Osteocyte (in vitro differentiated cells): ENCODE measurements around the gene MICA. TPM values are rescaled to one million over a fixed set of nuclear protein-coding genes. Genes with fewer than 3 reads are reported as not detected.
"Not testable (repeated sequence)": the region's sequence is repeated elsewhere in the genome, so short reads cannot be mapped to it uniquely, and the experiment has no call there.

Source experiments
- DNase-seq: peaks from one replicate; pipeline ENCODE4 v3.0.0; 2021; ENCODE audit warnings: mixed read lengths; ENCODE audit not compliant: unreplicated experiment; ENCODE audit errors: extremely low spot score
- H3K27ac Mint-ChIP-seq: one replicate; pipeline ENCODE4 v1.8.0; 2021; ENCODE audit warnings: mild to moderate bottlenecking, mixed read lengths; ENCODE audit not compliant: unreplicated experiment
- H3K27me3 Mint-ChIP-seq: one replicate; pipeline ENCODE4 v1.8.0; 2021; ENCODE audit warnings: mixed read lengths; ENCODE audit not compliant: unreplicated experiment
- H3K36me3 Mint-ChIP-seq: one replicate; pipeline ENCODE4 v1.8.0; 2021; ENCODE audit warnings: mixed read lengths; ENCODE audit not compliant: unreplicated experiment
- H3K4me1 Mint-ChIP-seq: one replicate; pipeline ENCODE4 v1.8.0; 2021; ENCODE audit warnings: mixed read lengths; ENCODE audit not compliant: unreplicated experiment
- H3K4me3 Mint-ChIP-seq: one replicate; pipeline ENCODE4 v1.8.0; 2021; ENCODE audit warnings: mild to moderate bottlenecking, moderate library complexity, mixed read lengths; ENCODE audit not compliant: unreplicated experiment
- H3K9me3 Mint-ChIP-seq: one replicate; pipeline ENCODE4 v1.8.0; 2021; ENCODE audit warnings: mixed read lengths; ENCODE audit not compliant: unreplicated experiment
- CTCF ChIP-seq: fragments of 200-600 bp; sonication (generic); IDR thresholded peaks from 2 replicates; pipeline ENCODE4 v1.5.0; 2021; ENCODE audit warnings: antibody characterized with exemption, mild to moderate bottlenecking, moderate library complexity
- total RNA-seq: library from RNA; stranded (reverse); gene quantifications from 2 replicates; pipeline ENCODE4 v1.2.1, GENCODE V29; 2021

Gene MICA
- total RNA-seq, 1 donor from 2014 or later, result 33.0 TPM

- peak overlapping the region; percentile 94 for H3K4me3 Mint-ChIP-seq
- peak overlapping the region; percentile 93 for H3K27ac Mint-ChIP-seq
- no peaks in the 10 kb centered on the region for H3K27me3 Mint-ChIP-seq
- no peaks in the 10 kb centered on the region for H3K9me3 Mint-ChIP-seq
- no peaks in the 10 kb centered on the region for H3K36me3 Mint-ChIP-seq
- peaks cover 57% of the 10 kb centered on the region for H3K4me1 Mint-ChIP-seq
- no peak for DNase-seq
- TF ChIP-seq CTCF, result no peak
Measured at GRCh38 chr6:31400467-31401289, 2.7 kb upstream of the MICA start.

- no peaks in the 10 kb centered on the region for H3K27me3 Mint-ChIP-seq
- no peak for TF ChIP-seq CTCF
- no peak for DNase-seq
- H3K9me3 Mint-ChIP-seq, result peaks cover under 1% of the 10 kb centered on the region
- H3K36me3 Mint-ChIP-seq, result no peaks in the 10 kb centered on the region
- peak overlapping the region; percentile 93 for H3K27ac Mint-ChIP-seq
- H3K4me3 Mint-ChIP-seq, result peak overlapping the region; percentile 94
- H3K4me1 Mint-ChIP-seq, result peaks cover 63% of the 10 kb centered on the region
Measured at GRCh38 chr6:31401403-31401802, 2.0 kb upstream of the MICA start.

- Mint-ChIP-seq H3K27ac (peak overlapping the region; percentile 93), H3K27me3 (no peaks in the 10 kb centered on the region), H3K4me1 (peaks cover 63% of the 10 kb centered on the region), H3K4me3 (peak overlapping the region; percentile 94), H3K9me3 (peaks cover 6% of the 10 kb centered on the region), H3K36me3 (peaks cover under 1% of the 10 kb centered on the region)
- no peak for TF ChIP-seq CTCF
- DNase-seq, result no peak
Measured at GRCh38 chr6:31402324-31403282, 792 bp upstream of the MICA start.

GRCh38 chr6:31404061-31404364 is 618 bp downstream of the MICA start:
- H3K36me3 Mint-ChIP-seq, DNase-seq, H3K27me3 Mint-ChIP-seq, H3K9me3 Mint-ChIP-seq: not testable (repeated sequence)
- H3K4me3 Mint-ChIP-seq, result peak overlapping the region; percentile 94
- H3K27ac Mint-ChIP-seq, result peak overlapping the region; percentile 93
- peaks cover 66% of the 10 kb centered on the region for H3K4me1 Mint-ChIP-seq

- no peak for TF ChIP-seq CTCF
- Mint-ChIP-seq H3K27ac (no peak overlapping the region), H3K36me3 (peaks cover 8% of the 10 kb centered on the region), H3K4me1 (peaks cover 55% of the 10 kb centered on the region), H3K4me3 (no peak overlapping the region), H3K27me3 (no peaks in the 10 kb centered on the region), H3K9me3 (peaks cover 6% of the 10 kb centered on the region)
- DNase-seq, result no peak
Measured at GRCh38 chr6:31405996-31406395, 2.6 kb downstream of the MICA start.
